Liver (tissue), 9 donors: ENCODE results near the gene IQCK. TPM values are rescaled to one million over a fixed set of nuclear protein-coding genes. Genes with fewer than 3 reads are reported as not detected.

Experiments used
- DNase-seq: peaks from one replicate; pipeline ENCODE4 v3.0.0-alpha.2; 2017; ENCODE audit warnings: low spot score
- H3K27ac ChIP-seq, 2 donors: one replicate each; pipeline ENCODE4 v1.7.0; 2013; ENCODE audit warnings: inconsistent platforms in 2 of 2, low read length in 2 of 2, control low read depth in 1 of 2, low read depth in 1 of 2, mild to moderate bottlenecking in 1 of 2
- H3K27me3 ChIP-seq, 4 donors: one replicate each; pipeline versions ENCODE4 v1.6.1 to v1.7.0; 2013; ENCODE audit warnings: low read length in 3 of 4, inconsistent platforms in 1 of 4, mild to moderate bottlenecking in 1 of 4, moderate library complexity in 1 of 4; ENCODE audit not compliant: control insufficient read depth in 4 of 4, insufficient read depth in 4 of 4
- H3K36me3 ChIP-seq, 4 donors: one replicate each; pipeline versions ENCODE4 v1.6.1 to v1.7.0; 2013; ENCODE audit warnings: low read length in 3 of 4, mild to moderate bottlenecking in 3 of 4, low read depth in 1 of 4, moderate library complexity in 1 of 4; ENCODE audit not compliant: control insufficient read depth in 4 of 4, insufficient read depth in 3 of 4
- H3K4me1 ChIP-seq, 4 donors: one replicate each; pipeline versions ENCODE4 v1.6.1 to v1.7.0; 2013; ENCODE audit warnings: low read length in 3 of 4, mild to moderate bottlenecking in 3 of 4, moderate library complexity in 1 of 4; ENCODE audit not compliant: control insufficient read depth in 4 of 4, insufficient read depth in 4 of 4
- H3K4me3 ChIP-seq, 3 donors: one replicate each; pipeline versions ENCODE4 v1.6.1 to v1.7.0; 2013; ENCODE audit warnings: low read length in 3 of 3, control low read depth in 1 of 3, low read depth in 1 of 3, mild to moderate bottlenecking in 1 of 3
- H3K9ac ChIP-seq, 2 donors: one replicate each; pipeline ENCODE4 v1.7.0; 2013; ENCODE audit warnings: low read length in 2 of 2, mild to moderate bottlenecking in 2 of 2, moderate library complexity in 2 of 2, control low read depth in 1 of 2, low read depth in 1 of 2
- H3K9me3 ChIP-seq, 4 donors: one replicate each; pipeline versions ENCODE4 v1.6.1 to v1.7.0; 2013; ENCODE audit warnings: low read length in 3 of 4; ENCODE audit not compliant: control insufficient read depth in 4 of 4
- EGR1 ChIP-seq, 2 donors: IDR thresholded peaks; 2 replicates each; pipeline ENCODE4 v1.6.1; 2016 to 2018; ENCODE audit warnings: antibody characterized with exemption in 2 of 2, low read depth in 2 of 2
- FOXA1 ChIP-seq: IDR thresholded peaks from 2 replicates; pipeline ENCODE4 v1.6.1; 2016; ENCODE audit warnings: antibody characterized with exemption
- FOXA2 ChIP-seq: IDR thresholded peaks from 2 replicates; pipeline ENCODE4 v1.6.1; 2016; ENCODE audit warnings: antibody characterized with exemption
- NR2F2 ChIP-seq: IDR thresholded peaks from 2 replicates; pipeline ENCODE4 v1.6.1; 2016; ENCODE audit warnings: antibody characterized with exemption
- RAD21 ChIP-seq, 2 donors: IDR thresholded peaks; 2 replicates each; pipeline ENCODE4 v1.6.1; 2016; ENCODE audit warnings: antibody characterized with exemption in 2 of 2, mild to moderate bottlenecking in 2 of 2
- RXRA ChIP-seq, 2 donors: IDR thresholded peaks; 2 replicates each; pipeline ENCODE4 v1.6.1; 2017 to 2018; ENCODE audit warnings: antibody characterized with exemption in 2 of 2, mild to moderate bottlenecking in 1 of 2
- SP1 ChIP-seq: IDR thresholded peaks from 2 replicates; pipeline ENCODE4 v1.6.1; 2018; ENCODE audit warnings: antibody characterized with exemption, mild to moderate bottlenecking
- TAF1 ChIP-seq: conservative IDR thresholded peaks from 2 replicates; pipeline ENCODE4 v1.6.1; 2016; ENCODE audit warnings: antibody characterized with exemption, mild to moderate bottlenecking
- YY1 ChIP-seq: IDR thresholded peaks from 2 replicates; pipeline ENCODE4 v1.6.1; 2016; ENCODE audit warnings: antibody characterized with exemption, mild to moderate bottlenecking
- WGBS: extraction: QIAGEN DNeasy Blood & Tissue Kit; methylation state at CpG from one replicate; pipeline ENCODE4 v1.1.7; 2013; 5-methylcytosine and 5-hydroxymethylcytosine counted together
- polyA plus RNA-seq, 2 donors: library from polyadenylated mRNA; stranded (reverse) in 1 of 2; unstranded in 1 of 2; fragments of 200-250 nt in 1 of 2; fragments of >200 nt in 1 of 2; fragmentation: Nextera tagmentation in 1 of 2; extraction: Ambion mirVana in 1 of 2; gene quantifications; one replicate each; pipeline versions ENCODE4 v1.2.1 to v1.2.3, GENCODE V29; 2013 to 2015
- total RNA-seq, 2 donors: library from RNA; depleted of rRNA; stranded (reverse); fragments of >200 nt; gene quantifications; one replicate each; pipeline ENCODE4 v1.2.3, GENCODE V29; 2014
- TF ChIP-seq, protein P1 (sequence below): IDR thresholded peaks from 2 replicates; pipeline ENCODE4 v1.6.1; 2016; ENCODE audit warnings: antibody characterized with exemption, mild to moderate bottlenecking
- TF ChIP-seq, protein P2 (sequence below): IDR thresholded peaks from 2 replicates; pipeline ENCODE4 v1.6.1; 2016; ENCODE audit warnings: antibody characterized with exemption
- TF ChIP-seq, protein P3 (sequence below): IDR thresholded peaks from 2 replicates; pipeline ENCODE4 v1.6.1; 2016; ENCODE audit warnings: antibody characterized with exemption
- donor health status: healthy.
- donor health status: healthy.
- donor health status: healthy.
- donor health status: healthy.
- donor health status: healthy.

Gene IQCK
- total and polyA plus RNA-seq, 4 donors: 2.1 to 4.4 (median 2.9) TPM

DNA sequence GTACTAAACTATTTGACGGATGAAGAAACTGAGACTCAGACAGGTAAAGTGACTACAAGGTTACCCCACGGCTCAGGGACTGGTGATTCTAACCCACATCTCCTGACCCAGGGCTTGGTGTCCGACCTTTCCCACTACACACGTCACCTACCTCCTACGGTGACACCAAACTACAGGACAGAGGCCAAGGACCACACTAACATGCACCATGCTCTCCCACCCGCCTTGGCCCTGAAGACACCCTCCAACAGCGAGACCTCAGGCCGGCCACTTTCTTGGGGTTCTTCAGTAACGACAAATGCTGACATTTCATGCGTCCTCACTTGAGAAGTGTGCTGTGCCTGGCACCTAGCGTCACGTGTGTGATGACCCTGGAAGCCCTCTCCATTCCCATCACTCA, 6.4 kb upstream of the IQCK start:
- TF ChIP-seq, protein P1, sequence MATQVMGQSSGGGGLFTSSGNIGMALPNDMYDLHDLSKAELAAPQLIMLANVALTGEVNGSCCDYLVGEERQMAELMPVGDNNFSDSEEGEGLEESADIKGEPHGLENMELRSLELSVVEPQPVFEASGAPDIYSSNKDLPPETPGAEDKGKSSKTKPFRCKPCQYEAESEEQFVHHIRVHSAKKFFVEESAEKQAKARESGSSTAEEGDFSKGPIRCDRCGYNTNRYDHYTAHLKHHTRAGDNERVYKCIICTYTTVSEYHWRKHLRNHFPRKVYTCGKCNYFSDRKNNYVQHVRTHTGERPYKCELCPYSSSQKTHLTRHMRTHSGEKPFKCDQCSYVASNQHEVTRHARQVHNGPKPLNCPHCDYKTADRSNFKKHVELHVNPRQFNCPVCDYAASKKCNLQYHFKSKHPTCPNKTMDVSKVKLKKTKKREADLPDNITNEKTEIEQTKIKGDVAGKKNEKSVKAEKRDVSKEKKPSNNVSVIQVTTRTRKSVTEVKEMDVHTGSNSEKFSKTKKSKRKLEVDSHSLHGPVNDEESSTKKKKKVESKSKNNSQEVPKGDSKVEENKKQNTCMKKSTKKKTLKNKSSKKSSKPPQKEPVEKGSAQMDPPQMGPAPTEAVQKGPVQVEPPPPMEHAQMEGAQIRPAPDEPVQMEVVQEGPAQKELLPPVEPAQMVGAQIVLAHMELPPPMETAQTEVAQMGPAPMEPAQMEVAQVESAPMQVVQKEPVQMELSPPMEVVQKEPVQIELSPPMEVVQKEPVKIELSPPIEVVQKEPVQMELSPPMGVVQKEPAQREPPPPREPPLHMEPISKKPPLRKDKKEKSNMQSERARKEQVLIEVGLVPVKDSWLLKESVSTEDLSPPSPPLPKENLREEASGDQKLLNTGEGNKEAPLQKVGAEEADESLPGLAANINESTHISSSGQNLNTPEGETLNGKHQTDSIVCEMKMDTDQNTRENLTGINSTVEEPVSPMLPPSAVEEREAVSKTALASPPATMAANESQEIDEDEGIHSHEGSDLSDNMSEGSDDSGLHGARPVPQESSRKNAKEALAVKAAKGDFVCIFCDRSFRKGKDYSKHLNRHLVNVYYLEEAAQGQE: no peak
- TF ChIP-seq TAF1 (no peak), RAD21 (IDR thresholded peaks at IDR 0.05) (no peak), EGR1 (IDR thresholded peaks at IDR 0.05; ENCODE audit: low read depth in 2 of 2) (no peak), FOXA2 (no peak)
- TF ChIP-seq, protein P2, sequence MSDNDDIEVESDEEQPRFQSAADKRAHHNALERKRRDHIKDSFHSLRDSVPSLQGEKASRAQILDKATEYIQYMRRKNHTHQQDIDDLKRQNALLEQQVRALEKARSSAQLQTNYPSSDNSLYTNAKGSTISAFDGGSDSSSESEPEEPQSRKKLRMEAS: no peak
- DNase-seq: no peak
- Histone ChIP-seq H3K4me1 (peaks cover 0 to 4% (median 1%) of the 10 kb centered on the region in 4 donors), H3K4me3 (no peak overlapping the region), H3K27ac (no peak overlapping the region), H3K36me3 (peaks cover 0 to 20% (median 8%) of the 10 kb centered on the region in 4 donors), H3K9ac (no peak overlapping the region), H3K9me3 (no peaks in the 10 kb centered on the region), H3K27me3 (no peaks in the 10 kb centered on the region)
- WGBS: 94% methylated on average over 12 of the region's 12 CpGs

DNA sequence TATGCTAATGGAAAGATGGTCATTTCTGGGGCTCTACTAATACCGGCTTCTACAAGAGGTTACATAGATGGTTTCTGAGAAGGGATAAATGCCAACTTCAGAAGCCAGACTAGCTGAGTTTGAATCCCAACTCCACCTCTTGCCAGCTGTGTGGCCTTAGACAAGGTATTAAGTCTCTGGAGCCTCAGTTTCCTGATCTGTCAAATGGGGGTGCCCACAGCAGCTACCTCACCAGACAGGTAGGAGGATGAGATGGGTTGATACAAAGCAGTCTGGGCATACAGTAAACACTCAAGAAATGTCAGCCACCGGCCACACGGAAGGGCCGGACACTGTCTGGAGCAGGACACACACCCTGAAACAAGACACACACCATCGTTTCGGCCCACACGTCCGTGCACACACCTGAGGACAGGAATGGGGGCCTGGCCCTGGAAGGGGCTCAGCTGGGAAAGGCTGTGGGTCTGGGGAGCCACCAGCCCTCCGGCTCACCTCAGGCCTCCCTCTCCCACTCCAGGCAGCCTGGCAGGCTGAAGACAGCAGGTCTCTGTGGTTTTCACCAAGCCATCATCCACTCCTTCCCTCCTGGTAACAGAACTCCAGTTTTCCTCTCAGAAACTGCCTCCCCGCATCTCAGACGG, 5.5 kb upstream of the IQCK start:
- Histone ChIP-seq H3K9ac (no peak overlapping the region), H3K27ac (no peak overlapping the region), H3K4me1 (peaks cover 0 to 13% (median 8%) of the 10 kb centered on the region in 4 donors), H3K27me3 (no peaks in the 10 kb centered on the region), H3K4me3 (no peak overlapping the region), H3K9me3 (no peaks in the 10 kb centered on the region), H3K36me3 (peaks cover 0 to 20% (median 7%) of the 10 kb centered on the region in 4 donors)
- DNase-seq: no peak
- 96% methylated on average over 11 of the region's 11 CpGs for WGBS
- TF ChIP-seq, protein P1: no peak
- TF ChIP-seq RXRA (IDR thresholded peaks at IDR 0.05) (no peak), FOXA1 (no peak), SP1 (no peak), NR2F2 (no peak), YY1 (no peak)
- TF ChIP-seq, protein P2: no peak
- TF ChIP-seq, protein P3, sequence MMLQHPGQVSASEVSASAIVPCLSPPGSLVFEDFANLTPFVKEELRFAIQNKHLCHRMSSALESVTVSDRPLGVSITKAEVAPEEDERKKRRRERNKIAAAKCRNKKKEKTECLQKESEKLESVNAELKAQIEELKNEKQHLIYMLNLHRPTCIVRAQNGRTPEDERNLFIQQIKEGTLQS: no peak
